HepG2 (cell line): Measurements from ENCODE around the gene UCN. TPM values are rescaled to one million over a fixed set of nuclear protein-coding genes. Genes with fewer than 3 reads are reported as not detected.
"Not testable (repeated sequence)": the region's sequence is repeated elsewhere in the genome, so short reads cannot be mapped to it uniquely, and the experiment has no call there.

Experiments used
- ATAC-seq: fragments of 200-7000 bp; cut with Tn5 transposase; 3 replicates; pipeline ENCODE4 v1.9.1; 2020; ENCODE audit warnings: mild to moderate bottlenecking, moderate library complexity
- BruUV-seq: library from RNA; stranded (reverse); fragments of 400-500 nt; replicated peaks from 2 replicates; lab custom pipeline; 2021; lab: Mats Ljungman, UMichigan
- CTCF ChIA-PET: fragments of 300-600 bp; formaldehyde crosslinking; extraction: SDS; loops from one replicate; lab custom pipeline; 2021; ENCODE audit warnings: low total read pairs, inconsistent platforms, low intra/inter-chr PET ratio; lab: Yijun Ruan, JAX
- POLR2A ChIA-PET: fragments of 350-600 bp; sonication (Branson Sonifier 250); formaldehyde crosslinking; loops from one replicate; lab custom pipeline; 2020; ENCODE audit warnings: antibody characterized with exemption, inconsistent platforms; lab: Yijun Ruan, JAX
- DNase-seq: peaks from one replicate; pipeline ENCODE4 v3.0.0-alpha.2; 2015; ENCODE audit warnings: low spot score
- FAIRE-seq: peaks from 3 replicates; lab custom pipeline; 2011; peaks lifted over from hg19 to GRCh38; lab: Jason Lieb, UNC
- H2AFZ ChIP-seq: one replicate; pipeline ENCODE4 v1.6.1; 2011; ENCODE audit warnings: low read length, inconsistent platforms
- H3K27ac ChIP-seq: fragments of 300-600 bp; 3 replicates; pipeline ENCODE4 v1.8.0; 2011; ENCODE audit warnings: mixed run types, mild to moderate bottlenecking, mixed read lengths, low read length, inconsistent platforms; ENCODE audit not compliant: insufficient read depth; ENCODE audit errors: extremely low read length
- H3K27me3 ChIP-seq, 2 experiments: fragments of 200-600 bp in 1 of 2; 2 replicates in 1 of 2; 3 replicates in 1 of 2; pipeline versions ENCODE4 v1.6.0 to v1.8.0; 2011; ENCODE audit warnings: low read length in 2 of 2, mild to moderate bottlenecking in 2 of 2, moderate library complexity in 2 of 2, inconsistent platforms in 1 of 2; ENCODE audit not compliant: insufficient read depth in 2 of 2, control insufficient read depth in 1 of 2
- H3K36me3 ChIP-seq, 2 experiments: fragments of 200-600 bp in 1 of 2; replicated peaks in 1 of 2; 2 replicates in 1 of 2; 3 replicates in 1 of 2; pipeline versions ENCODE4 v1.5.1 to v1.8.0; 2011; ENCODE audit warnings: low read length in 2 of 2, inconsistent platforms in 1 of 2; ENCODE audit not compliant: insufficient read depth in 2 of 2, control insufficient read depth in 1 of 2
- H3K4me1 ChIP-seq: 2 replicates; pipeline ENCODE4 v1.5.1; 2012; ENCODE audit warnings: low read length, inconsistent platforms; ENCODE audit not compliant: insufficient read depth
- H3K4me2 ChIP-seq: 2 replicates; pipeline ENCODE4 v1.6.0; 2011; ENCODE audit warnings: low read depth, low read length, inconsistent platforms
- H3K4me3 ChIP-seq, 3 experiments: fragments of 200-600 bp in 1 of 3; sonication (generic), shearing (Covaris generic) in 1 of 3; replicated peaks in 1 of 3; 2 replicates each; pipeline ENCODE4 v1.5.1; 2011 to 2016; ENCODE audit warnings: low read length in 3 of 3, inconsistent platforms in 2 of 3, low read depth in 2 of 3, mild to moderate bottlenecking in 2 of 3, control low read depth in 1 of 3, mixed read lengths in 1 of 3; ENCODE audit not compliant: insufficient read depth in 1 of 3
- H3K79me2 ChIP-seq: one replicate; pipeline ENCODE4 v1.6.1; 2011; ENCODE audit warnings: low read length, inconsistent platforms; ENCODE audit not compliant: insufficient read depth
- H3K9ac ChIP-seq: 2 replicates; pipeline ENCODE4 v1.6.0; 2011; ENCODE audit warnings: mild to moderate bottlenecking, low read depth, low read length, inconsistent platforms; ENCODE audit not compliant: insufficient read depth
- H3K9me3 ChIP-seq: 2 replicates; pipeline ENCODE4 v1.5.1; 2012; ENCODE audit warnings: mild to moderate bottlenecking, low read length
- H4K20me1 ChIP-seq: 2 replicates; pipeline ENCODE4 v1.6.0; 2011; ENCODE audit warnings: inconsistent platforms, mild to moderate bottlenecking, low read length, moderate library complexity; ENCODE audit not compliant: insufficient read depth
- ATF4 ChIP-seq, 2 experiments: fragments of 450-650 bp in 1 of 2; sonication (generic) in 1 of 2; formaldehyde crosslinking; IDR thresholded peaks; 2 replicates each; pipeline versions ENCODE4 v1.5.0 to v1.8.0; 2020 to 2022; ENCODE audit warnings: mild to moderate bottlenecking in 1 of 2, missing genetic modification reagents in 1 of 2
- CAMTA2 ChIP-seq: sonication (generic); formaldehyde crosslinking; IDR thresholded peaks from 2 replicates; pipeline ENCODE4 v1.4.0; 2020; ENCODE audit warnings: mild to moderate bottlenecking, missing genetic modification reagents, borderline replicate concordance
- KLF13 ChIP-seq: sonication (generic); formaldehyde crosslinking; IDR thresholded peaks from 2 replicates; pipeline ENCODE4 v1.4.0; 2020; ENCODE audit warnings: mild to moderate bottlenecking, missing genetic modification reagents
- ZNF333 ChIP-seq: sonication (generic); formaldehyde crosslinking; IDR thresholded peaks from 2 replicates; pipeline ENCODE4 v1.4.0; 2020; ENCODE audit warnings: mild to moderate bottlenecking, missing genetic modification reagents, borderline replicate concordance
- ZNF580 ChIP-seq: IDR thresholded peaks from 2 replicates; pipeline ENCODE4 v1.6.1; 2016; ENCODE audit warnings: low read depth, borderline replicate concordance
- WGBS: methylation state at CpG from one replicate; pipeline ENCODE4 v1.1.6; 2017; ENCODE audit warnings: low lambda C conversion rate; 5-methylcytosine and 5-hydroxymethylcytosine counted together
- in situ Hi-C: cut with HindIII; loops from 2 replicates; pipeline ENCODE4 v1.10.0; 2017; ENCODE audit warnings: low pct_unique_long_range_greater_than_20kb; ENCODE audit not compliant: extremely low pct_ligation_motif_present
- intact Hi-C: fragments of 100-400 bp; cut with micrococcal nuclease; formaldehyde crosslinking; loops from one replicate; pipeline ENCODE4 v1.10.0; 2022; ENCODE audit not compliant: unreplicated experiment
- polyA plus RNA-seq, 8 experiments: library from polyadenylated mRNA; depleted of rRNA in 3 of 8; stranded (reverse) in 7 of 8; unstranded in 1 of 8; fragments of >200 nt; fragmentation: Illumina TruSeq in 4 of 8; extraction: Trizol in 4 of 8; gene quantifications; 2 replicates each; pipeline versions ENCODE4 v1.2.1 to v1.2.3, GENCODE V29; 2011 to 2016; ENCODE audit warnings: low read depth in 4 of 8, missing spikeins in 1 of 8, mixed read lengths in 1 of 8; ENCODE audit not compliant: insufficient read depth in 1 of 8
- total RNA-seq, 5 experiments: library from RNA; depleted of rRNA; stranded (reverse); fragments of >200 nt; fragmentation: Illumina TruSeq; extraction: Trizol; gene quantifications; 2 replicates each; pipeline ENCODE4 v1.2.3, GENCODE V29; 2016; ENCODE audit warnings: low read depth in 1 of 5

Gene UCN
- total and polyA plus RNA-seq, 2 of the 13 experiments (the other 11 are each of a cell fraction or from before 2014, with no cell fraction given) = 1.2 to 2.3 TPM

GRCh38 chr2:27320958-27321543 lies 12.8 kb upstream of the UCN start (continued):
- TF ChIP-seq ATF4 (CRISPR knock-in tag; IDR thresholded peaks at IDR 0.05) = no peak
- peak; percentile 80; the same call in 1 of the 2 replicates for TF ChIP-seq ZNF580
- TF ChIP-seq KLF13 (CRISPR knock-in tag) = no peak
- TF ChIP-seq CAMTA2 (CRISPR knock-in tag) = no peak
- TF ChIP-seq ZNF333 (CRISPR knock-in tag) = no peak

GRCh38 chr2:27319839-27320238 lies 11.6 kb upstream of the UCN start:
- DNase-seq, intact Hi-C loops, H2AFZ ChIP-seq, H3K27me3 ChIP-seq, H3K36me3 ChIP-seq, H3K9me3 ChIP-seq, H3K27ac ChIP-seq, H3K9ac ChIP-seq, ATAC-seq, H4K20me1 ChIP-seq, FAIRE-seq, H3K4me2 ChIP-seq, BruUV-seq, H3K4me3 ChIP-seq: not testable (repeated sequence)
- 97% methylated on average over 15 of the region's 15 CpGs for WGBS
- H3K79me2 ChIP-seq = peaks cover 25% of the 10 kb centered on the region
- peaks cover 40% of the 10 kb centered on the region for H3K4me1 ChIP-seq
- in situ Hi-C loops = loop anchor here (5.0 kb wide), 1 partner anchor 52 kb away; the partner anchor contains the start of genes EIF2B4 and SNX17
- CTCF ChIA-PET = interaction anchor here (0.6 to 1.9 kb wide), 3 partner anchors 9 to 50 kb away, joined by 3 to 15 read pairs (median 8); partner anchors contain the start of genes EIF2B4 and SNX17
- POLR2A ChIA-PET = interaction anchor here (1.4 to 5.0 kb wide), 4 partner anchors 17 to 90 kb away, joined by 5 to 52 read pairs (median 10); partner anchors contain the start of genes EIF2B4, GTF3C2 and PPM1G
